WERI-Rb-1 (cell line): ENCODE data around the gene SOX5.
"Not testable (repeated sequence)": the region's sequence is repeated elsewhere in the genome, so short reads cannot be mapped to it uniquely, and the experiment has no call there.

Source experiments
- DNase-seq: peaks from one replicate; pipeline ENCODE4 v3.0.0-alpha.2; 2020
- H3K27ac ChIP-seq: fragments of 250-450 bp; sonication (Bioruptor Pico); 2 replicates; pipeline ENCODE4 v1.5.1; 2020; ENCODE audit warnings: mild to moderate bottlenecking, moderate library complexity
- H3K27me3 ChIP-seq: fragments of 250-450 bp; sonication (Bioruptor Pico); 2 replicates; pipeline ENCODE4 v1.5.1; 2021; ENCODE audit warnings: mild to moderate bottlenecking, low read depth, moderate library complexity; ENCODE audit not compliant: insufficient read depth, severe bottlenecking
- H3K36me3 ChIP-seq: fragments of 250-450 bp; sonication (Bioruptor Pico); 2 replicates; pipeline ENCODE4 v1.5.1; 2020; ENCODE audit warnings: mild to moderate bottlenecking, moderate library complexity
- H3K4me3 ChIP-seq: 2 replicates; pipeline ENCODE4 v1.5.1; 2011; ENCODE audit warnings: low read depth, mild to moderate bottlenecking, control low read depth, low read length
- H3K9me3 ChIP-seq: fragments of 250-450 bp; sonication (Bioruptor Pico); 2 replicates; pipeline ENCODE4 v1.5.1; 2021; ENCODE audit warnings: mild to moderate bottlenecking, moderate library complexity; ENCODE audit not compliant: severe bottlenecking
- CTCF ChIP-seq: IDR thresholded peaks from 2 replicates; pipeline ENCODE4 v1.5.1; 2011; ENCODE audit warnings: low read depth, mild to moderate bottlenecking, control low read depth, inconsistent platforms, low read length

The SOX5 gene

GRCh38 chr12:23523339-23523738 is 426.1 kb downstream of the SOX5 start:
- no peak for TF ChIP-seq CTCF
- DNase-seq: no peak
- Histone ChIP-seq H3K36me3 (no peaks in the 10 kb centered on the region), H3K9me3 (peaks cover 6% of the 10 kb centered on the region), H3K27me3 (no peaks in the 10 kb centered on the region), H3K27ac (no peak overlapping the region), H3K4me3 (no peak overlapping the region)

- not testable (repeated sequence) for H3K4me3 ChIP-seq, DNase-seq, H3K9me3 ChIP-seq, H3K36me3 ChIP-seq, H3K27me3 ChIP-seq, H3K27ac ChIP-seq
These were observed 430.0 kb downstream of the SOX5 start for GRCh38 chr12:23519444-23519843.

GRCh38 chr12:23515785-23516184 is 433.7 kb downstream of the SOX5 start:
- H3K9me3 ChIP-seq, DNase-seq, H3K27ac ChIP-seq, H3K27me3 ChIP-seq, H3K4me3 ChIP-seq, H3K36me3 ChIP-seq: not testable (repeated sequence)

- no peaks in the 10 kb centered on the region for H3K9me3 ChIP-seq
- no peak overlapping the region for H3K4me3 ChIP-seq
- H3K27ac ChIP-seq: no peak overlapping the region
- H3K27me3 ChIP-seq: no peaks in the 10 kb centered on the region
- H3K36me3 ChIP-seq: no peaks in the 10 kb centered on the region
- TF ChIP-seq CTCF: no peak
- no peak for DNase-seq
These were observed 439.0 kb downstream of the SOX5 start for GRCh38 chr12:23510484-23510883.

GRCh38 chr12:23509832-23510231 is 439.6 kb downstream of the SOX5 start:
- not testable (repeated sequence) for DNase-seq, H3K27ac ChIP-seq, H3K36me3 ChIP-seq, H3K27me3 ChIP-seq, H3K9me3 ChIP-seq, H3K4me3 ChIP-seq

GRCh38 chr12:23507785-23508184 is 441.7 kb downstream of the SOX5 start:
- H3K4me3 ChIP-seq, H3K27ac ChIP-seq, H3K9me3 ChIP-seq, DNase-seq, H3K27me3 ChIP-seq, H3K36me3 ChIP-seq: not testable (repeated sequence)

GRCh38 chr12:23505736-23506135 is 443.7 kb downstream of the SOX5 start:
- DNase-seq, H3K27ac ChIP-seq, H3K9me3 ChIP-seq, H3K4me3 ChIP-seq, H3K27me3 ChIP-seq, H3K36me3 ChIP-seq: not testable (repeated sequence)

GRCh38 chr12:23504641-23505399 is 444.6 kb downstream of the SOX5 start:
- DNase-seq: no peak
- Histone ChIP-seq H3K27ac (no peak overlapping the region), H3K4me3 (no peak overlapping the region), H3K36me3 (no peaks in the 10 kb centered on the region), H3K9me3 (no peaks in the 10 kb centered on the region), H3K27me3 (no peaks in the 10 kb centered on the region)
- no peak for TF ChIP-seq CTCF
